HPDE6-E6E7 (cell line): Measurements from ENCODE around the gene ABCB9.
"Not testable (repeated sequence)": the region's sequence is repeated elsewhere in the genome, so short reads cannot be mapped to it uniquely, and the experiment has no call there.

ENCODE experiments used
- DNase-seq: peaks from one replicate; pipeline ENCODE4 v3.0.0; 2011; ENCODE audit warnings: missing footprints; ENCODE audit errors: extremely low spot score

ABCB9 gene

GRCh38 chr12:122937622-122938091 lies 28.6 kb downstream of the ABCB9 start:
- DNase-seq: no peak

- DNase-seq: no peak
Measured at GRCh38 chr12:122935318-122935717, 30.9 kb downstream of the ABCB9 start.

- no peak for DNase-seq
Measured at GRCh38 chr12:122934722-122935121, 31.5 kb downstream of the ABCB9 start.

- no peak for DNase-seq
Measured at GRCh38 chr12:122932207-122932606, 34.1 kb downstream of the ABCB9 start.

- no peak for DNase-seq
Measured at GRCh38 chr12:122929812-122930211, 36.5 kb downstream of the ABCB9 start.

- DNase-seq: no peak
Measured at GRCh38 chr12:122929148-122929538, 37.1 kb downstream of the ABCB9 start.

- DNase-seq: no peak
Measured at GRCh38 chr12:122928404-122929147, 37.7 kb downstream of the ABCB9 start.

GRCh38 chr12:122927756-122928403 lies 38.4 kb downstream of the ABCB9 start:
- DNase-seq: no peak

- DNase-seq: no peak
Measured at GRCh38 chr12:122921917-122922316, 44.3 kb downstream of the ABCB9 start.

GRCh38 chr12:122920687-122921086 lies 45.6 kb downstream of the ABCB9 start:
- no peak for DNase-seq

- DNase-seq: no peak
Measured at GRCh38 chr12:122918827-122919226, 47.4 kb downstream of the ABCB9 start.

GRCh38 chr12:122917507-122918121 lies 48.6 kb downstream of the ABCB9 start:
- no peak for DNase-seq

- no peak for DNase-seq
Measured at GRCh38 chr12:122909442-122910288, 56.6 kb downstream of the ABCB9 start.

- DNase-seq: no peak
Measured at GRCh38 chr12:122908915-122909314, 57.3 kb downstream of the ABCB9 start.

- DNase-seq: not testable (repeated sequence)
Measured at GRCh38 chr12:122905258-122905657, 61.0 kb downstream of the ABCB9 start.

GRCh38 chr12:122903693-122904034 lies 62.6 kb downstream of the ABCB9 start:
- no peak for DNase-seq

GRCh38 chr12:122902854-122903692 lies 63.2 kb downstream of the ABCB9 start:
- no peak for DNase-seq

GRCh38 chr12:122899887-122900286 lies 66.4 kb downstream of the ABCB9 start:
- DNase-seq: no peak

GRCh38 chr12:122896662-122897061 lies 69.6 kb downstream of the ABCB9 start:
- no peak for DNase-seq

GRCh38 chr12:122895704-122896636 lies 70.3 kb downstream of the ABCB9 start, which contains the start of gene VPS37B:
Gene VPS37B, minus strand, starts transcription at chr12:122896124. Its CDS starts 62 bp downstream, at chr12:122896062.
- DNase-seq: no peak
